Measurements from ENCODE around the gene TARS1. TPM values are rescaled to one million over a fixed set of nuclear protein-coding genes. Genes with fewer than 3 reads are reported as not detected.

TARS1 gene
- total and polyA plus RNA-seq, 2 of the 13 experiments (the other 11 are each of a cell fraction or from before 2014, with no cell fraction given) = 77.0 to 184 TPM

- TF ChIP-seq, protein P1, sequence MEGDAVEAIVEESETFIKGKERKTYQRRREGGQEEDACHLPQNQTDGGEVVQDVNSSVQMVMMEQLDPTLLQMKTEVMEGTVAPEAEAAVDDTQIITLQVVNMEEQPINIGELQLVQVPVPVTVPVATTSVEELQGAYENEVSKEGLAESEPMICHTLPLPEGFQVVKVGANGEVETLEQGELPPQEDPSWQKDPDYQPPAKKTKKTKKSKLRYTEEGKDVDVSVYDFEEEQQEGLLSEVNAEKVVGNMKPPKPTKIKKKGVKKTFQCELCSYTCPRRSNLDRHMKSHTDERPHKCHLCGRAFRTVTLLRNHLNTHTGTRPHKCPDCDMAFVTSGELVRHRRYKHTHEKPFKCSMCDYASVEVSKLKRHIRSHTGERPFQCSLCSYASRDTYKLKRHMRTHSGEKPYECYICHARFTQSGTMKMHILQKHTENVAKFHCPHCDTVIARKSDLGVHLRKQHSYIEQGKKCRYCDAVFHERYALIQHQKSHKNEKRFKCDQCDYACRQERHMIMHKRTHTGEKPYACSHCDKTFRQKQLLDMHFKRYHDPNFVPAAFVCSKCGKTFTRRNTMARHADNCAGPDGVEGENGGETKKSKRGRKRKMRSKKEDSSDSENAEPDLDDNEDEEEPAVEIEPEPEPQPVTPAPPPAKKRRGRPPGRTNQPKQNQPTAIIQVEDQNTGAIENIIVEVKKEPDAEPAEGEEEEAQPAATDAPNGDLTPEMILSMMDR (CRISPR knock-in tag; IDR thresholded peaks at IDR 0.05) = no peak
- TF ChIP-seq HOXA3 (CRISPR knock-in tag; IDR thresholded peaks at IDR 0.05) (no peak), DNMT1 (CRISPR knock-in tag; IDR thresholded peaks at IDR 0.05) (no peak), ZNF143 (CRISPR knock-in tag; IDR thresholded peaks at IDR 0.05) (no peak), ZNF33B (CRISPR knock-in tag; IDR thresholded peaks at IDR 0.05) (no peak), GABPB1 (CRISPR knock-in tag; IDR thresholded peaks at IDR 0.05) (no peak)
- TF ChIP-seq, protein P2, sequence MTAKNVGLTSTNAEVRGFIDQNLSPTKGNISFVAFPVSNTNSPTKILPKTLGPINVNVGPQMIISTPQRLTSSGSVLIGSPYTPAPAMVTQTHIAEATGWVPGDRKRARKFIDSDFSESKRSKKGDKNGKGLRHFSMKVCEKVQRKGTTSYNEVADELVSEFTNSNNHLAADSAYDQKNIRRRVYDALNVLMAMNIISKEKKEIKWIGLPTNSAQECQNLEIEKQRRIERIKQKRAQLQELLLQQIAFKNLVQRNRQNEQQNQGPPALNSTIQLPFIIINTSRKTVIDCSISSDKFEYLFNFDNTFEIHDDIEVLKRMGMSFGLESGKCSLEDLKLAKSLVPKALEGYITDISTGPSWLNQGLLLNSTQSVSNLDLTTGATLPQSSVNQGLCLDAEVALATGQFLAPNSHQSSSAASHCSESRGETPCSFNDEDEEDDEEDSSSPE (CRISPR knock-in tag; IDR thresholded peaks at IDR 0.05) = no peak
These were observed 41.6 kb downstream of the TARS1 start (continued) for GRCh38 chr5:33482335-33482734.

GRCh38 chr5:33487236-33487635 lies 46.5 kb downstream of the TARS1 start:
- TF ChIP-seq, protein P3, sequence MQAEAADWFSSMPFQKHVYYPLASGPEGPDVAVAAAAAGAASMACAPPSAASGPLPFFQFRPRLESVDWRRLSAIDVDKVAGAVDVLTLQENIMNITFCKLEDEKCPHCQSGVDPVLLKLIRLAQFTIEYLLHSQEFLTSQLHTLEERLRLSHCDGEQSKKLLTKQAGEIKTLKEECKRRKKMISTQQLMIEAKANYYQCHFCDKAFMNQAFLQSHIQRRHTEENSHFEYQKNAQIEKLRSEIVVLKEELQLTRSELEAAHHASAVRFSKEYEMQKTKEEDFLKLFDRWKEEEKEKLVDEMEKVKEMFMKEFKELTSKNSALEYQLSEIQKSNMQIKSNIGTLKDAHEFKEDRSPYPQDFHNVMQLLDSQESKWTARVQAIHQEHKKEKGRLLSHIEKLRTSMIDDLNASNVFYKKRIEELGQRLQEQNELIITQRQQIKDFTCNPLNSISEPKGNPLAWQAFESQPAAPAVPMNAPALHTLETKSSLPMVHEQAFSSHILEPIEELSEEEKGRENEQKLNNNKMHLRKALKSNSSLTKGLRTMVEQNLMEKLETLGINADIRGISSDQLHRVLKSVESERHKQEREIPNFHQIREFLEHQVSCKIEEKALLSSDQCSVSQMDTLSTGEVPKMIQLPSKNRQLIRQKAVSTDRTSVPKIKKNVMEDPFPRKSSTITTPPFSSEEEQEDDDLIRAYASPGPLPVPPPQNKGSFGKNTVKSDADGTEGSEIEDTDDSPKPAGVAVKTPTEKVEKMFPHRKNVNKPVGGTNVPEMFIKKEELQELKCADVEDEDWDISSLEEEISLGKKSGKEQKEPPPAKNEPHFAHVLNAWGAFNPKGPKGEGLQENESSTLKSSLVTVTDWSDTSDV (CRISPR knock-in tag; IDR thresholded peaks at IDR 0.05) = no peak
- TF ChIP-seq ZNF83 (CRISPR knock-in tag; IDR thresholded peaks at IDR 0.05; ENCODE audit: borderline replicate concordance) (no peak), MLXIP (CRISPR knock-in tag; IDR thresholded peaks at IDR 0.05; ENCODE audit: borderline replicate concordance) (no peak)
- TF ChIP-seq, protein P4, sequence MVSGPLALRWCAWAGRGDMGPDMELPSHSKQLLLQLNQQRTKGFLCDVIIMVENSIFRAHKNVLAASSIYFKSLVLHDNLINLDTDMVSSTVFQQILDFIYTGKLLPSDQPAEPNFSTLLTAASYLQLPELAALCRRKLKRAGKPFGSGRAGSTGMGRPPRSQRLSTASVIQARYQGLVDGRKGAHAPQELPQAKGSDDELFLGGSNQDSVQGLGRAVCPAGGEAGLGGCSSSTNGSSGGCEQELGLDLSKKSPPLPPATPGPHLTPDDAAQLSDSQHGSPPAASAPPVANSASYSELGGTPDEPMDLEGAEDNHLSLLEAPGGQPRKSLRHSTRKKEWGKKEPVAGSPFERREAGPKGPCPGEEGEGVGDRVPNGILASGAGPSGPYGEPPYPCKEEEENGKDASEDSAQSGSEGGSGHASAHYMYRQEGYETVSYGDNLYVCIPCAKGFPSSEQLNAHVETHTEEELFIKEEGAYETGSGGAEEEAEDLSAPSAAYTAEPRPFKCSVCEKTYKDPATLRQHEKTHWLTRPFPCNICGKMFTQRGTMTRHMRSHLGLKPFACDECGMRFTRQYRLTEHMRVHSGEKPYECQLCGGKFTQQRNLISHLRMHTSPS (CRISPR knock-in tag; IDR thresholded peaks at IDR 0.05; ENCODE audit: low read depth) = no peak
- Histone ChIP-seq H3K36me3 (replicated peaks in 1 of 2; ENCODE audit: control insufficient read depth in 1 of 2, insufficient read depth in 2 of 2, low read length in 2 of 2) (no peaks in the 10 kb centered on the region), H3K27ac (ENCODE audit: extremely low read length, insufficient read depth, low read length) (no peak overlapping the region), H3K27me3 (ENCODE audit: control insufficient read depth in 1 of 2, insufficient read depth in 2 of 2, low read length in 2 of 2) (no peaks in the 10 kb centered on the region), H3K9me3 (ENCODE audit: low read length) (no peaks in the 10 kb centered on the region), H3K9ac (ENCODE audit: insufficient read depth, low read depth, low read length) (no peak overlapping the region), H2AFZ (ENCODE audit: low read length) (no peak overlapping the region), H3K4me3 (replicated peaks in 1 of 3; ENCODE audit: insufficient read depth in 1 of 3, low read depth in 2 of 3, low read length in 3 of 3) (no peak overlapping the region), H4K20me1 (ENCODE audit: insufficient read depth, low read length) (no peaks in the 10 kb centered on the region), H3K79me2 (ENCODE audit: insufficient read depth, low read length) (no peaks in the 10 kb centered on the region), H3K4me2 (ENCODE audit: low read depth, low read length) (no peak overlapping the region), H3K4me1 (ENCODE audit: insufficient read depth, low read length) (peaks cover 7% of the 10 kb centered on the region; the same call in 1 of the 2 replicates)
- ATAC-seq = no peak
- no TSS peak for BruUV-seq (replicated peaks)
- CTCF ChIA-PET (ENCODE audit: low intra/inter-chr PET ratio, low total read pairs) = no interaction called here
- no peak for DNase-seq (ENCODE audit: low spot score)
- no peak for FAIRE-seq
- 65% methylated on average over 3 of the region's 3 CpGs for WGBS (ENCODE audit: low lambda C conversion rate)
- POLR2A ChIA-PET = no interaction called here
- intact Hi-C loops (cut with micrococcal nuclease; ENCODE audit: unreplicated experiment) (no loop called here), in situ Hi-C loops (cut with HindIII; ENCODE audit: extremely low pct_ligation_motif_present, low pct_unique_long_range_greater_than_20kb) (no loop called here)
